NCI-H345 (cell line): ENCODE measurements around the gene CRYBA2.

Experiments used
- DNase-seq: peaks from one replicate; lab custom pipeline; 2025; lab: John Stamatoyannopoulos, UW

CRYBA2 gene

GRCh38 chr2:218993345-218994315 is at the start of gene CRYBA2:
CRYBA2 (minus strand) TSS chr2:218993422; CDS start chr2:218993176, 246 bp downstream.
- DNase-seq = peak; percentile 70

GRCh38 chr2:219042750-219043149 is 49.5 kb upstream of the CRYBA2 start:
- DNase-seq = no peak

- DNase-seq = no peak
These were observed 48.9 kb upstream of the CRYBA2 start for GRCh38 chr2:219042157-219042556.

- DNase-seq = peak; percentile 77
These were observed 48.0 kb upstream of the CRYBA2 start, which contains the start of gene CFAP65 for GRCh38 chr2:219041252-219041651. CFAP65 (minus strand) TSS chr2:219041516; CDS start chr2:219039048, 2,468 bp downstream.

- DNase-seq = no peak
These were observed 45.4 kb upstream of the CRYBA2 start for GRCh38 chr2:219038600-219038999.

GRCh38 chr2:219037783-219038499 is 44.7 kb upstream of the CRYBA2 start:
- DNase-seq = no peak

- no peak for DNase-seq
These were observed 42.7 kb upstream of the CRYBA2 start for GRCh38 chr2:219035942-219036341.

GRCh38 chr2:219034823-219035222 is 41.6 kb upstream of the CRYBA2 start:
- DNase-seq = no peak

- DNase-seq = no peak
These were observed 39.0 kb upstream of the CRYBA2 start for GRCh38 chr2:219032051-219032745.

- no peak for DNase-seq
These were observed 38.0 kb upstream of the CRYBA2 start for GRCh38 chr2:219031005-219031738.

GRCh38 chr2:219030177-219030940 is 37.1 kb upstream of the CRYBA2 start:
- DNase-seq = no peak

- peak; percentile 78 for DNase-seq
These were observed 36.6 kb upstream of the CRYBA2 start for GRCh38 chr2:219029829-219030165.

GRCh38 chr2:219028996-219029828 is 36.0 kb upstream of the CRYBA2 start:
- no peak for DNase-seq

GRCh38 chr2:219028141-219028540 is 34.9 kb upstream of the CRYBA2 start:
- DNase-seq = no peak

- no peak for DNase-seq
These were observed 34.4 kb upstream of the CRYBA2 start for GRCh38 chr2:219027511-219028055.

GRCh38 chr2:219026946-219027345 is 33.7 kb upstream of the CRYBA2 start:
- no peak for DNase-seq

GRCh38 chr2:219025637-219026585 is 32.7 kb upstream of the CRYBA2 start:
- DNase-seq = no peak

- DNase-seq = no peak
These were observed 30.8 kb upstream of the CRYBA2 start for GRCh38 chr2:219024059-219024458.
